Tibial nerve (tissue), 4 donors: Measurements from ENCODE around the gene ITGA1. TPM values are rescaled to one million over a fixed set of nuclear protein-coding genes. Genes with fewer than 3 reads are reported as not detected.

Experiments
- DNase-seq, 2 donors: peaks; one replicate each; pipeline ENCODE4 v3.0.0-alpha.2; 2019; ENCODE audit warnings: low spot score in 2 of 2
- H3K27ac ChIP-seq, 4 donors: fragments of 200-600 bp; sonication (generic) in 3 of 4; one replicate each; pipeline ENCODE4 v1.5.1; 2017 to 2019; ENCODE audit warnings: mild to moderate bottlenecking in 1 of 4
- H3K27me3 ChIP-seq, 2 donors: fragments of 200-600 bp; sonication (generic) in 1 of 2; one replicate each; pipeline versions ENCODE4 v1.5.1 to v1.6.0; 2017 to 2019
- H3K36me3 ChIP-seq, 3 donors: fragments of 200-600 bp; sonication (generic); one replicate each; pipeline ENCODE4 v1.5.1; 2018 to 2019
- H3K4me1 ChIP-seq, 4 donors: fragments of 200-600 bp; sonication (generic) in 3 of 4; one replicate each; pipeline ENCODE4 v1.5.1; 2017 to 2019
- H3K4me3 ChIP-seq, 4 donors: fragments of 200-600 bp; sonication (generic) in 3 of 4; one replicate each; pipeline ENCODE4 v1.5.1; 2017 to 2019; ENCODE audit warnings: mild to moderate bottlenecking in 1 of 4, moderate library complexity in 1 of 4
- H3K9me3 ChIP-seq, 4 donors: fragments of 200-600 bp; sonication (generic) in 3 of 4; one replicate each; pipeline ENCODE4 v1.5.1; 2017 to 2019
- CTCF ChIP-seq, 5 experiments: fragments of 200-600 bp in 3 of 5; fragments of 450-650 bp in 2 of 5; sonication (generic) in 3 of 5; IDR thresholded peaks; one replicate each; pipeline ENCODE4 v1.5.1; 2016 to 2019; ENCODE audit warnings: antibody characterized with exemption in 5 of 5, mild to moderate bottlenecking in 3 of 5, moderate library complexity in 2 of 5
- EP300 ChIP-seq, 2 donors: sonication (generic); formaldehyde crosslinking; IDR thresholded peaks; one replicate each; pipeline ENCODE4 v1.6.1; 2017; ENCODE audit warnings: antibody characterized with exemption in 2 of 2, mild to moderate bottlenecking in 1 of 2
- POLR2A ChIP-seq, 2 donors: fragments of 450-650 bp; IDR thresholded peaks; one replicate each; pipeline ENCODE4 v1.6.1; 2017; ENCODE audit warnings: antibody characterized with exemption in 2 of 2, mild to moderate bottlenecking in 2 of 2, moderate library complexity in 2 of 2
- WGBS, 2 donors: methylation state at CpG; one replicate each; pipeline ENCODE4 v1.1.5; 2018; 5-methylcytosine and 5-hydroxymethylcytosine counted together
- total RNA-seq, 4 donors: library from RNA; depleted of rRNA; stranded (reverse); fragments of >200 nt; gene quantifications; one replicate each; pipeline ENCODE4 v1.1.0, GENCODE V29; 2016

The ITGA1 gene
- total RNA-seq, 4 donors from 2014 or later = 26.8 to 62.5 (median 27.7) TPM

GRCh38 chr5:52884453-52884852 is 96.7 kb downstream of the ITGA1 start:
- peaks cover 0 to 18% (median 0%) of the 10 kb centered on the region in 3 donors for H3K36me3 ChIP-seq
- H3K4me1 ChIP-seq = no peaks in the 10 kb centered on the region
- H3K27me3 ChIP-seq = no peaks in the 10 kb centered on the region
- no peak for TF ChIP-seq EP300 (IDR thresholded peaks at IDR 0.05)
- TF ChIP-seq POLR2A (IDR thresholded peaks at IDR 0.05) = no peak
- H3K4me3 ChIP-seq = no peak overlapping the region
- no peak for DNase-seq
- no peak overlapping the region for H3K27ac ChIP-seq
- 52 to 58% methylated on average over 1 of the region's 1 CpG for WGBS, 2 donors
- H3K9me3 ChIP-seq = no peaks in the 10 kb centered on the region

- WGBS, 2 donors = 96 to 97% methylated on average over 4 of the region's 4 CpGs
- no peaks in the 10 kb centered on the region for H3K4me1 ChIP-seq
- no peak overlapping the region for H3K27ac ChIP-seq
- TF ChIP-seq EP300 (IDR thresholded peaks at IDR 0.05) = no peak
- TF ChIP-seq POLR2A (IDR thresholded peaks at IDR 0.05) = no peak
- TF ChIP-seq CTCF (IDR thresholded peaks at IDR 0.05) = no peak
- DNase-seq = no peak
- H3K4me3 ChIP-seq = no peak overlapping the region
- peaks cover 0 to 18% (median 0%) of the 10 kb centered on the region in 3 donors for H3K36me3 ChIP-seq
- no peaks in the 10 kb centered on the region for H3K9me3 ChIP-seq
- no peaks in the 10 kb centered on the region for H3K27me3 ChIP-seq
These were observed 97.9 kb downstream of the ITGA1 start for GRCh38 chr5:52885614-52886013.

- Histone ChIP-seq H3K4me3 (no peak overlapping the region), H3K27ac (no peak overlapping the region), H3K4me1 (no peaks in the 10 kb centered on the region), H3K27me3 (no peaks in the 10 kb centered on the region), H3K36me3 (peaks cover 0 to 18% (median 0%) of the 10 kb centered on the region in 3 donors), H3K9me3 (no peaks in the 10 kb centered on the region)
- WGBS, 2 donors = 69 to 79% methylated on average over 2 of the region's 2 CpGs
- TF ChIP-seq EP300 (IDR thresholded peaks at IDR 0.05) (no peak), CTCF (IDR thresholded peaks at IDR 0.05) (no peak), POLR2A (IDR thresholded peaks at IDR 0.05) (no peak)
- DNase-seq = no peak
These were observed 98.5 kb downstream of the ITGA1 start for GRCh38 chr5:52886206-52886605.

GRCh38 chr5:52887066-52887465 is 99.3 kb downstream of the ITGA1 start:
- WGBS, 2 donors = 89 to 95% methylated on average over 2 of the region's 2 CpGs
- DNase-seq = no peak
- no peaks in the 10 kb centered on the region for H3K27me3 ChIP-seq
- TF ChIP-seq POLR2A (IDR thresholded peaks at IDR 0.05) = no peak
- no peak for TF ChIP-seq CTCF (IDR thresholded peaks at IDR 0.05)
- TF ChIP-seq EP300 (IDR thresholded peaks at IDR 0.05) = no peak
- no peak overlapping the region for H3K27ac ChIP-seq
- H3K4me1 ChIP-seq = peaks cover 0 to 2% (median 0%) of the 10 kb centered on the region in 4 donors
- H3K36me3 ChIP-seq = peaks cover 0 to 18% (median 0%) of the 10 kb centered on the region in 3 donors
- H3K9me3 ChIP-seq = no peaks in the 10 kb centered on the region
- no peak overlapping the region for H3K4me3 ChIP-seq

- Histone ChIP-seq H3K4me1 (peaks cover 0 to 13% (median 4%) of the 10 kb centered on the region in 4 donors), H3K27me3 (no peaks in the 10 kb centered on the region), H3K9me3 (no peaks in the 10 kb centered on the region), H3K4me3 (no peak overlapping the region), H3K27ac (no peak overlapping the region), H3K36me3 (peaks cover 0 to 18% (median 0%) of the 10 kb centered on the region in 3 donors)
- 86 to 88% methylated on average over 5 of the region's 5 CpGs for WGBS, 2 donors
- TF ChIP-seq EP300 (IDR thresholded peaks at IDR 0.05) (no peak), CTCF (IDR thresholded peaks at IDR 0.05) (no peak), POLR2A (IDR thresholded peaks at IDR 0.05) (no peak)
- no peak for DNase-seq
These were observed 100.6 kb downstream of the ITGA1 start for GRCh38 chr5:52888363-52888762.
